ENCODE results near the gene OR1L1.

DNA sequence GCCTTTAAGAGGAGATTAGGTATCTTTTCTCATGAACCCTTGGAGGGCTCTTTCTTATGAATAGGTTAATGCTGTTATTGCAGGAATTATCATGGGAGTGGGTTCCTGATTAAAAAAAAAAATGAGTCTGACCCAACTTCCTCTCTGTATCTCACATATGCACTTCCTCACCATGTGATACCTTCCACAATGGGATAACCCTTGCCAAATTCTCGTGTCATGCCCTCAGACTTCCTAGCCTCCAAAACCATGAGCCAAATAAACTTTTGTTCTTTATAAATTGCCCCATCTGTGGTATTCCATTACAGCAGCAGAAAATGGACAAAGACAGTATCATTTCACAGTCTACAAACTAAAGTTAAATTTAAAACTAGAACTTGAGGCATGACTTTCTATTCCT, 5.1 kb upstream of the OR1L1 start:
- TF ChIP-seq, protein P1, sequence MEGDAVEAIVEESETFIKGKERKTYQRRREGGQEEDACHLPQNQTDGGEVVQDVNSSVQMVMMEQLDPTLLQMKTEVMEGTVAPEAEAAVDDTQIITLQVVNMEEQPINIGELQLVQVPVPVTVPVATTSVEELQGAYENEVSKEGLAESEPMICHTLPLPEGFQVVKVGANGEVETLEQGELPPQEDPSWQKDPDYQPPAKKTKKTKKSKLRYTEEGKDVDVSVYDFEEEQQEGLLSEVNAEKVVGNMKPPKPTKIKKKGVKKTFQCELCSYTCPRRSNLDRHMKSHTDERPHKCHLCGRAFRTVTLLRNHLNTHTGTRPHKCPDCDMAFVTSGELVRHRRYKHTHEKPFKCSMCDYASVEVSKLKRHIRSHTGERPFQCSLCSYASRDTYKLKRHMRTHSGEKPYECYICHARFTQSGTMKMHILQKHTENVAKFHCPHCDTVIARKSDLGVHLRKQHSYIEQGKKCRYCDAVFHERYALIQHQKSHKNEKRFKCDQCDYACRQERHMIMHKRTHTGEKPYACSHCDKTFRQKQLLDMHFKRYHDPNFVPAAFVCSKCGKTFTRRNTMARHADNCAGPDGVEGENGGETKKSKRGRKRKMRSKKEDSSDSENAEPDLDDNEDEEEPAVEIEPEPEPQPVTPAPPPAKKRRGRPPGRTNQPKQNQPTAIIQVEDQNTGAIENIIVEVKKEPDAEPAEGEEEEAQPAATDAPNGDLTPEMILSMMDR (IDR thresholded peaks at IDR 0.05): no peak
- TF ChIP-seq POLR2A (IDR thresholded peaks at IDR 0.05): no peak
- no peak for TF ChIP-seq POLR2AphosphoS5 (IDR thresholded peaks at IDR 0.05)
- TF ChIP-seq EP300 (IDR thresholded peaks at IDR 0.05): no peak

Measured in suprapubic skin (tissue), 4 donors.